Measurements from ENCODE around the gene DHX15. TPM values are rescaled to one million over a fixed set of nuclear protein-coding genes. Genes with fewer than 3 reads are reported as not detected.
A peak's percentile ranks its signal among the peaks of the same experiment; 100 is the strongest.

DHX15 gene
- total and polyA plus RNA-seq, 2 of the 13 experiments (the other 11 are each of a cell fraction or from before 2014, with no cell fraction given) = 92.9 to 165 TPM

GRCh38 chr4:24584211-24584850, at the start of gene DHX15 (continued):
- TF ChIP-seq ZNF609 (CRISPR knock-in tag; IDR thresholded peaks at IDR 0.05; ENCODE audit: borderline replicate concordance) (peak; percentile 11; the same call in 1 of the 2 replicates), POLR2AphosphoS5 (IDR thresholded peaks at IDR 0.05; ENCODE audit: low read depth, low read length) (peak; percentile 82), ELK4 (CRISPR knock-in tag; IDR thresholded peaks at IDR 0.05; ENCODE audit: borderline replicate concordance) (no peak), HDAC6 (IDR thresholded peaks at IDR 0.05; ENCODE audit: low read depth, low read length) (no peak), CSRNP1 (CRISPR knock-in tag; IDR thresholded peaks at IDR 0.05) (0 out of 2 replicates have a peak, but pooled peaks have one; percentile 37), RAD21 (CRISPR knock-in tag; IDR thresholded peaks at IDR 0.05) (0 out of 2 replicates have a peak, but pooled peaks have one; percentile 7), ZBTB3 (CRISPR knock-in tag; IDR thresholded peaks at IDR 0.05; ENCODE audit: borderline replicate concordance, low read depth) (0 out of 2 replicates have a peak, but pooled peaks have one; percentile 30), ZBTB25 (CRISPR knock-in tag; IDR thresholded peaks at IDR 0.05) (peak; percentile 72), HDAC1 (CRISPR knock-in tag; IDR thresholded peaks at IDR 0.05) (peak; percentile 73; the same call in 1 of the 2 replicates), ATRX (CRISPR knock-in tag; IDR thresholded peaks at IDR 0.05; ENCODE audit: borderline replicate concordance) (no peak), TEAD3 (CRISPR knock-in tag; optimal IDR thresholded peaks at IDR 0.05; ENCODE audit: borderline replicate concordance) (peak; percentile 25), ZBTB10 (CRISPR knock-in tag; IDR thresholded peaks at IDR 0.05; ENCODE audit: borderline replicate concordance) (0 out of 2 replicates have a peak, but pooled peaks have one; percentile 21), NAIF1 (CRISPR knock-in tag; IDR thresholded peaks at IDR 0.05; ENCODE audit: borderline replicate concordance) (no peak; the same call in 1 of the 2 replicates), ZNF580 (CRISPR knock-in tag; IDR thresholded peaks at IDR 0.05; ENCODE audit: borderline replicate concordance, low read depth) (no peak), IRX3 (CRISPR knock-in tag; IDR thresholded peaks at IDR 0.05; ENCODE audit: borderline replicate concordance, low read depth) (no peak), SAP130 (CRISPR knock-in tag; IDR thresholded peaks at IDR 0.05; ENCODE audit: low read depth) (peak; percentile 82)

Data from HepG2 (cell line).